Stomach (tissue), 4 donors: ENCODE measurements around the gene SCFD2.

Experiments used
- POLR2A ChIP-seq, 4 donors: fragments of 450-650 bp; IDR thresholded peaks; one replicate each; pipeline ENCODE4 v1.6.1; 2016; ENCODE audit warnings: antibody characterized with exemption in 4 of 4, control low read depth in 2 of 4, mild to moderate bottlenecking in 1 of 4, moderate library complexity in 1 of 4
- POLR2AphosphoS5 ChIP-seq, 3 donors: sonication (generic); formaldehyde crosslinking; IDR thresholded peaks; one replicate each; pipeline ENCODE4 v1.6.1; 2016; ENCODE audit warnings: antibody characterized with exemption in 3 of 3
- TF ChIP-seq, protein P1 (sequence below), 7 experiments: fragments of 450-650 bp in 4 of 7; fragments of 200-600 bp in 3 of 7; sonication (generic) in 3 of 7; IDR thresholded peaks; one replicate each; pipeline ENCODE4 v1.5.1; 2016 to 2019; ENCODE audit warnings: antibody characterized with exemption in 7 of 7, control low read depth in 2 of 7, mild to moderate bottlenecking in 1 of 7

DNA sequence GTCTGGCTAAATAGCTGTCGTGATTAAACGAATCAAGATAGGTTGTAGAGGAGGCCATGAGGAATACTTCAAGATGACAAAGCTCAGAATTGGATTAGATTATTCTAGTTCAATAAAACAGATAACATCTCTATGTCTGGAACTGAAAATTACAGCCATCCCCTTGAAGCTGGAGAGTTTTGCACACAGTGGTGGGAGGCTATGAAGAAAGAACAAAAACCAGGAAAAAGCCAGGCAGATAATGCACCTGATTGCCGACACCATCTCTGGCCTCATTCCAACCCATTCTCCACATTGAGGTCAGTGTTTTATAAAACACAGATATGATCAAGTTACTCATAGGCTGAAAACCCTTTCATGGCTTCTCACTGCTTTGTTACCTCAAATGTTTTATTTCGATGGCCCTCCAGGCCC lies 315.5 kb downstream of the SCFD2 start:
- no peak for TF ChIP-seq POLR2A (IDR thresholded peaks at IDR 0.05)
- TF ChIP-seq, protein P1, sequence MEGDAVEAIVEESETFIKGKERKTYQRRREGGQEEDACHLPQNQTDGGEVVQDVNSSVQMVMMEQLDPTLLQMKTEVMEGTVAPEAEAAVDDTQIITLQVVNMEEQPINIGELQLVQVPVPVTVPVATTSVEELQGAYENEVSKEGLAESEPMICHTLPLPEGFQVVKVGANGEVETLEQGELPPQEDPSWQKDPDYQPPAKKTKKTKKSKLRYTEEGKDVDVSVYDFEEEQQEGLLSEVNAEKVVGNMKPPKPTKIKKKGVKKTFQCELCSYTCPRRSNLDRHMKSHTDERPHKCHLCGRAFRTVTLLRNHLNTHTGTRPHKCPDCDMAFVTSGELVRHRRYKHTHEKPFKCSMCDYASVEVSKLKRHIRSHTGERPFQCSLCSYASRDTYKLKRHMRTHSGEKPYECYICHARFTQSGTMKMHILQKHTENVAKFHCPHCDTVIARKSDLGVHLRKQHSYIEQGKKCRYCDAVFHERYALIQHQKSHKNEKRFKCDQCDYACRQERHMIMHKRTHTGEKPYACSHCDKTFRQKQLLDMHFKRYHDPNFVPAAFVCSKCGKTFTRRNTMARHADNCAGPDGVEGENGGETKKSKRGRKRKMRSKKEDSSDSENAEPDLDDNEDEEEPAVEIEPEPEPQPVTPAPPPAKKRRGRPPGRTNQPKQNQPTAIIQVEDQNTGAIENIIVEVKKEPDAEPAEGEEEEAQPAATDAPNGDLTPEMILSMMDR (IDR thresholded peaks at IDR 0.05): no peak
- no peak for TF ChIP-seq POLR2AphosphoS5 (IDR thresholded peaks at IDR 0.05)
